GM19452 (cell line): Measurements from ENCODE around the gene OR1L6.

Experiments
- ATAC-seq: cut with Tn5 transposase; IDR thresholded peaks from one replicate; pipeline ENCODE4 v1.9.1; 2021; ENCODE audit not compliant: unreplicated experiment

Gene OR1L6

GRCh38 chr9:122742003-122742402 lies at the start of gene OR1L6:
Gene OR1L6, plus strand, starts transcription at chr9:122742303. Its CDS starts 7,545 bp downstream, at chr9:122749848.
- ATAC-seq: no peak

GRCh38 chr9:122695696-122696095 lies 46.4 kb upstream of the OR1L6 start:
- no peak for ATAC-seq

GRCh38 chr9:122718038-122718437 lies 24.1 kb upstream of the OR1L6 start:
- no peak for ATAC-seq

- no peak for ATAC-seq
These were observed 22.9 kb upstream of the OR1L6 start for GRCh38 chr9:122719218-122719617.

- no peak for ATAC-seq
These were observed 18.4 kb upstream of the OR1L6 start, which contains the start of gene OR1L4 for GRCh38 chr9:122723690-122724089. Gene OR1L4, plus strand, starts transcription at chr9:122723990. Its CDS starts 0 bp downstream, at chr9:122723990.

GRCh38 chr9:122754825-122755224 lies 12.7 kb downstream of the OR1L6 start:
- ATAC-seq: no peak

GRCh38 chr9:122767817-122768216 lies 25.7 kb downstream of the OR1L6 start:
- no peak for ATAC-seq

- ATAC-seq: no peak
These were observed 34.9 kb downstream of the OR1L6 start for GRCh38 chr9:122777052-122777451.

GRCh38 chr9:122777935-122778627 lies 36.0 kb downstream of the OR1L6 start:
- ATAC-seq: no peak

GRCh38 chr9:122779181-122779580 lies 37.1 kb downstream of the OR1L6 start:
- no peak for ATAC-seq

- no peak for ATAC-seq
These were observed 37.9 kb downstream of the OR1L6 start for GRCh38 chr9:122780026-122780425.

GRCh38 chr9:122781671-122782070 lies 39.6 kb downstream of the OR1L6 start:
- no peak for ATAC-seq

GRCh38 chr9:122785269-122785668 lies 43.2 kb downstream of the OR1L6 start:
- ATAC-seq: no peak

GRCh38 chr9:122786338-122786737 lies 44.2 kb downstream of the OR1L6 start:
- ATAC-seq: no peak

- no peak for ATAC-seq
These were observed 46.7 kb downstream of the OR1L6 start, which contains the start of gene OR5C1 for GRCh38 chr9:122788831-122789230. Gene OR5C1, plus strand, starts transcription at chr9:122788933. Its CDS starts 0 bp downstream, at chr9:122788933.

- ATAC-seq: no peak
These were observed 47.3 kb downstream of the OR1L6 start for GRCh38 chr9:122789256-122790046.

- ATAC-seq: no peak
These were observed 50.0 kb downstream of the OR1L6 start for GRCh38 chr9:122791872-122792669.

- ATAC-seq: no peak
These were observed 55.4 kb downstream of the OR1L6 start for GRCh38 chr9:122797316-122798063.
